ENCODE data around the gene NPW. TPM values are rescaled to one million over a fixed set of nuclear protein-coding genes. Genes with fewer than 3 reads are reported as not detected.
A peak's percentile ranks its signal among the peaks of the same experiment; 100 is the strongest.

The NPW gene
- total and polyA plus RNA-seq, 5 experiments from 2014 or later: not detected

GRCh38 chr16:1997494-1998359 lies 21.9 kb upstream of the NPW start:
- Mint-ChIP-seq H3K36me3 (peaks cover 0 to 35% (median 4%) of the 10 kb centered on the region in 3 donors), H3K4me3 (no peak overlapping the region), H3K27me3 (no peaks in the 10 kb centered on the region), H3K27ac (peak overlapping the region in 1 of 10 donors; percentile 37), H3K9me3 (no peaks in the 10 kb centered on the region), H3K4me1 (peaks cover 0 to 7% (median 5%) of the 10 kb centered on the region in 4 donors)
- DNase-seq (no peak), ATAC-seq (no peak)
- POLR2A ChIA-PET: interaction anchor here (0.6 kb wide), 1 partner anchor 91 kb away, joined by 3 read pairs; no protein-coding TSS in a partner anchor

GRCh38 chr16:1998360-1998835 lies 21.2 kb upstream of the NPW start:
- no peak overlapping the region for H3K4me3 Mint-ChIP-seq
- no peaks in the 10 kb centered on the region for H3K9me3 Mint-ChIP-seq
- H3K27ac Mint-ChIP-seq: peak overlapping the region in 1 of 10 donors; percentile 50
- no peaks in the 10 kb centered on the region for H3K27me3 Mint-ChIP-seq
- peaks cover 0 to 5% (median 4%) of the 10 kb centered on the region in 4 donors for H3K4me1 Mint-ChIP-seq
- DNase-seq (no peak), ATAC-seq (no peak)
- peaks cover 0 to 35% (median 4%) of the 10 kb centered on the region in 3 donors for H3K36me3 Mint-ChIP-seq
- POLR2A ChIA-PET: no interaction called here

- Mint-ChIP-seq H3K27ac (no peak overlapping the region), H3K4me3 (no peak overlapping the region), H3K27me3 (no peaks in the 10 kb centered on the region), H3K4me1 (peaks cover 0 to 7% (median 4%) of the 10 kb centered on the region in 4 donors), H3K9me3 (no peaks in the 10 kb centered on the region), H3K36me3 (peaks cover 0 to 35% (median 4%) of the 10 kb centered on the region in 3 donors)
- DNase-seq (no peak), ATAC-seq (no peak)
- POLR2A ChIA-PET: interaction anchor here (0.8 kb wide), 1 partner anchor 154 kb away, joined by 3 read pairs; no protein-coding TSS in a partner anchor
Measured at GRCh38 chr16:1998852-1999801, 20.5 kb upstream of the NPW start.

GRCh38 chr16:1999866-2000514 lies 19.6 kb upstream of the NPW start:
- ATAC-seq: no peak
- DNase-seq: no peak
- H3K36me3 Mint-ChIP-seq: peaks cover 0 to 35% (median 4%) of the 10 kb centered on the region in 3 donors
- H3K9me3 Mint-ChIP-seq: no peaks in the 10 kb centered on the region
- H3K27me3 Mint-ChIP-seq: no peaks in the 10 kb centered on the region
- peaks cover 3 to 13% (median 9%) of the 10 kb centered on the region in 4 donors for H3K4me1 Mint-ChIP-seq
- POLR2A ChIA-PET: interaction anchor here (0.8 kb wide), 1 partner anchor 153 kb away, joined by 3 read pairs; no protein-coding TSS in a partner anchor
- H3K27ac Mint-ChIP-seq: peak overlapping the region in 1 of 10 donors; percentile 40
- H3K4me3 Mint-ChIP-seq: no peak overlapping the region

- ATAC-seq: no peak
- Mint-ChIP-seq H3K9me3 (no peaks in the 10 kb centered on the region), H3K27me3 (no peaks in the 10 kb centered on the region), H3K4me3 (no peak overlapping the region), H3K27ac (no peak overlapping the region), H3K4me1 (peaks cover 8 to 22% (median 15%) of the 10 kb centered on the region in 4 donors), H3K36me3 (peaks cover 0 to 35% (median 4%) of the 10 kb centered on the region in 3 donors)
- no peak for DNase-seq
- POLR2A ChIA-PET: interaction anchor here (0.5 to 1.1 kb wide), 2 partner anchors 8 to 10 kb away, joined by 3 read pairs; partner anchors contain the start of gene ZNF598
Measured at GRCh38 chr16:2001035-2001434, 18.6 kb upstream of the NPW start.

GRCh38 chr16:2001456-2002355 lies 17.9 kb upstream of the NPW start:
- no peaks in the 10 kb centered on the region for H3K27me3 Mint-ChIP-seq
- no peak overlapping the region for H3K27ac Mint-ChIP-seq
- no peaks in the 10 kb centered on the region for H3K9me3 Mint-ChIP-seq
- POLR2A ChIA-PET: interaction anchor here (1.1 to 1.7 kb wide), 2 partner anchors 8 kb away, joined by 3 to 5 read pairs; partner anchors contain the start of gene ZNF598
- ATAC-seq: no peak
- H3K4me1 Mint-ChIP-seq: peaks cover 12 to 28% (median 20%) of the 10 kb centered on the region in 4 donors
- no peak overlapping the region for H3K4me3 Mint-ChIP-seq
- DNase-seq: no peak
- peaks cover 0 to 35% (median 4%) of the 10 kb centered on the region in 3 donors for H3K36me3 Mint-ChIP-seq

- ATAC-seq: no peak
- POLR2A ChIA-PET: interaction anchor here (0.8 to 3.4 kb wide), 6 partner anchors 9 to 153 kb away, joined by 3 to 16 read pairs (median 5); partner anchors contain the start of genes RPS2, TBL3 and TRAF7
- Mint-ChIP-seq H3K9me3 (no peaks in the 10 kb centered on the region), H3K36me3 (peaks cover 0 to 31% (median 4%) of the 10 kb centered on the region in 3 donors), H3K27me3 (no peaks in the 10 kb centered on the region), H3K4me1 (peaks cover 15 to 37% (median 29%) of the 10 kb centered on the region in 4 donors), H3K4me3 (no peak overlapping the region), H3K27ac (no peak overlapping the region)
- no peak for DNase-seq
Measured at GRCh38 chr16:2002406-2003230, 17.0 kb upstream of the NPW start.

- no peak overlapping the region for H3K27ac Mint-ChIP-seq
- H3K36me3 Mint-ChIP-seq: peaks cover 0 to 27% (median 4%) of the 10 kb centered on the region in 3 donors
- no peak for ATAC-seq
- H3K4me3 Mint-ChIP-seq: no peak overlapping the region
- H3K27me3 Mint-ChIP-seq: no peaks in the 10 kb centered on the region
- H3K4me1 Mint-ChIP-seq: peaks cover 21 to 44% (median 36%) of the 10 kb centered on the region in 4 donors
- no peaks in the 10 kb centered on the region for H3K9me3 Mint-ChIP-seq
- no peak for DNase-seq
- POLR2A ChIA-PET: interaction anchor here (0.8 to 3.4 kb wide), 8 partner anchors 11 to 152 kb away, joined by 3 to 16 read pairs (median 4); partner anchors contain the start of genes RPS2, TBL3 and TRAF7
Measured at GRCh38 chr16:2003231-2003826, 16.3 kb upstream of the NPW start.

GRCh38 chr16:2003827-2004641 lies 15.6 kb upstream of the NPW start:
- Mint-ChIP-seq H3K9me3 (no peaks in the 10 kb centered on the region), H3K4me1 (peaks cover 25 to 50% (median 42%) of the 10 kb centered on the region in 4 donors), H3K36me3 (peaks cover 0 to 22% (median 4%) of the 10 kb centered on the region in 3 donors), H3K4me3 (no peak overlapping the region), H3K27ac (no peak overlapping the region), H3K27me3 (no peaks in the 10 kb centered on the region)
- POLR2A ChIA-PET: interaction anchor here (1.1 to 3.4 kb wide), 7 partner anchors 11 to 151 kb away, joined by 3 to 16 read pairs (median 4); partner anchors contain the start of genes NDUFB10, RPS2 and TRAF7
- peak; percentile 90 to 93 for ATAC-seq
- peak; percentile 68 to 89 (median 80) for DNase-seq
